Effector memory CD4-positive, alpha-beta T cell (primary cell): Measurements from ENCODE around the gene HPCAL1.
"Not testable (repeated sequence)": the region's sequence is repeated elsewhere in the genome, so short reads cannot be mapped to it uniquely, and the experiment has no call there.

ENCODE experiments used
- DNase-seq, 3 donors: peaks; one replicate each; pipeline ENCODE4 v3.0.0-alpha.2; 2020
- H3K27ac ChIP-seq: 2 replicates; pipeline ENCODE4 v1.7.0; 2013; ENCODE audit warnings: mild to moderate bottlenecking, low read length, moderate library complexity; ENCODE audit not compliant: insufficient read depth, poor library complexity, severe bottlenecking
- H3K27me3 ChIP-seq: replicated peaks from 2 replicates; pipeline ENCODE4 v1.7.0; 2013; ENCODE audit warnings: mild to moderate bottlenecking, low read length; ENCODE audit not compliant: insufficient read depth, control insufficient read depth, poor library complexity, severe bottlenecking
- H3K36me3 ChIP-seq: 2 replicates; pipeline ENCODE4 v1.7.0; 2013; ENCODE audit warnings: mild to moderate bottlenecking, low read length, moderate library complexity; ENCODE audit not compliant: control insufficient read depth, insufficient read depth
- H3K4me1 ChIP-seq: 2 replicates; pipeline ENCODE4 v1.7.0; 2013; ENCODE audit warnings: low read length, mild to moderate bottlenecking; ENCODE audit not compliant: control insufficient read depth, insufficient read depth, poor library complexity, severe bottlenecking
- H3K4me3 ChIP-seq: 2 replicates; pipeline ENCODE4 v1.7.0; 2013; ENCODE audit warnings: low read length, low read depth, mild to moderate bottlenecking; ENCODE audit not compliant: insufficient read depth, poor library complexity, severe bottlenecking
- H3K9me3 ChIP-seq: 2 replicates; pipeline ENCODE4 v1.7.0; 2013; ENCODE audit warnings: mild to moderate bottlenecking, low read length, moderate library complexity; ENCODE audit not compliant: control insufficient read depth

The HPCAL1 gene

DNA sequence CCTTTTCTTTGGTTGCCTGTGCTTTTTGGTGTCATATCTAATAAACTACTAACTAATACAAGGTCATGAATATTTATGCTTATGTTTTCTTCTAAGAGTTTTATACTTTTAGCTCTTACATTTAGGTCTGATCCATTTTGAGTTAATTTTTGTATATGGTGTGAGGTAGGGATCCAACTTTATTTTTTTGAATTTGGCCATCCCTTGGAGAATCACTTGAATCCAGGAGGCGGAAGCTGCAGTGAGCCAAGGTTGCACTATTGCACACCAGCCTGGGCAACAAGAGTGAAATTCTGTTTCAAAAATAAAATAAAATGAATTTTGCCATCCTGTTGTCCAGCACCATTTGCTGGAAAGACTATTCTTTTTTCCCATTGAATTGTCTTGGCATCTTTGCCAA, 8.6 kb upstream of the HPCAL1 start:
- Histone ChIP-seq H3K27me3 (no peaks in the 10 kb centered on the region), H3K36me3 (no peaks in the 10 kb centered on the region), H3K4me3 (no peak overlapping the region), H3K9me3 (no peaks in the 10 kb centered on the region), H3K4me1 (peaks cover 10% of the 10 kb centered on the region), H3K27ac (no peak overlapping the region)
- DNase-seq = no peak

DNA sequence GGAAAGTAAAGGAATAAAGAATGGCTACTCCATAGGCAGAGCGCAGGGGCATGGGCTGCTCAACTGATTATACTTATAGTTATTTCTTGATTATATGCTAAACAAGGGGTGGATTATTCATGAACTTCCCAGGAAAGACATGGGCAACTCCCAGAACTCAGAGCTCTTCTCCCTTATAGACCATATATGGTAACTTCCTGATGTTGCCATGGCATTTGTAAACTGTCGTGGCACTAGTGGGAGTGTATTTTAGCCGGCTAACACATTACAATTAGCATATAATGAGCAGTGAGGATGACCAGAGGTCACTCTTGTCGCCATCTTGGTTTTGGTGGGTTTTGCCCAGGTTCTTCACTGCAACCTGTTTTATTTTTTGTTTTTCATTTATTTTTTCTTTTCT, 7.1 kb upstream of the HPCAL1 start:
- not testable (repeated sequence) for H3K9me3 ChIP-seq, H3K36me3 ChIP-seq, H3K27me3 ChIP-seq, H3K27ac ChIP-seq, DNase-seq, H3K4me3 ChIP-seq
- peaks cover 13% of the 10 kb centered on the region for H3K4me1 ChIP-seq

DNA sequence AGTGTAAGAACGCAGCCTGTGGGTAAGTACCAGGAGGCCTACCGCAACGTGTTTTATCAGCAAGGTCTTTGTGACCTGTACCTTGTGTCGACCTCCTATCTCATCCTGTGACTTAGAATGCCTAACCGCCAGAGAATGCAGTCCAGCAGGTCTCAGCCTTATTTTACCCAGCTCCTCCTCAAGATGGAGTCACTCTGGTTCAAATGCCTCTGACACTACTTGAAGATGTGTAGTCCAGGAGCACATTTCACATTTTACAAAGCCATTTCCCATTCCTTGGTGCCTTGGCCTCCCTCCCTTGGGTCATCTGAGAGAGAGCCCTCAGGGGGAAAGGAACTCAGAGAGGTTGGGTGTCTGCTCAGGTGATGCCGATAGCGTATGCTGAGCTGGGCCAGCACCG, 6.6 kb upstream of the HPCAL1 start:
- Histone ChIP-seq H3K9me3 (no peaks in the 10 kb centered on the region), H3K36me3 (no peaks in the 10 kb centered on the region), H3K4me1 (peaks cover 18% of the 10 kb centered on the region), H3K27ac (no peak overlapping the region), H3K27me3 (no peaks in the 10 kb centered on the region), H3K4me3 (no peak overlapping the region)
- no peak for DNase-seq

DNA sequence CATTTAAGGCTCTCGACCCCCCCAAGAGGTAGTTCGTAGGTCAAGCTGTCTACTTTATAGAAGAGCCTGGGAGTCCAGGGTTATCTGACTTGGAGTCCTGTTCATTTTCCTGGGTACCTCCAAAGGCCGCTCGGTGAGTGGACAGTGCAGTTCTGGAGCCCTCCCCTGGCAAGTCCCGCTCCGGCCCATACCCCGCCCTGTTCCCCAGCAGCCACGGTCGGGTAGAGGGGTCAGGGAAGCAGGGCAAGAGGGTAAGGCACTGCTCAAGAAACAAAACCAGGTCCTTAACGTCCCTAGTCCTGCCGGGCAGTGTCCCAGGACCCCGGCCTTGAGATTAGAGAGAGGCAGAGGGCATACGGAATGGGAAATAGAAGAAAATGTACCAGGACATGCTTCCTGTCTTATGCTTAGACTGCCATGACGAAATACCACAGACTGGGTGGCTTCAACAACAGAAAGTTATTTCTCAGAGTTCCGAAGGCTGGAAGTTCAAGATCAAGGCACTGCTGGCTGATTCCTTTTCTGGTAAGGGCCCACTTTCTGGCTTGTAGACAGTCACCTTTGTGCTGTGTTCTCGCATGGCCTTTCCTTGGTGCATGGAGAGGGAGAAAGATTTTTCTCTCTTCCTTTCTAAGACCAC, 5.4 kb upstream of the HPCAL1 start:
- Histone ChIP-seq H3K9me3 (no peaks in the 10 kb centered on the region), H3K27me3 (no peaks in the 10 kb centered on the region), H3K27ac (no peak overlapping the region), H3K4me1 (peaks cover 29% of the 10 kb centered on the region), H3K36me3 (no peaks in the 10 kb centered on the region), H3K4me3 (no peak overlapping the region)
- DNase-seq = no peak

DNA sequence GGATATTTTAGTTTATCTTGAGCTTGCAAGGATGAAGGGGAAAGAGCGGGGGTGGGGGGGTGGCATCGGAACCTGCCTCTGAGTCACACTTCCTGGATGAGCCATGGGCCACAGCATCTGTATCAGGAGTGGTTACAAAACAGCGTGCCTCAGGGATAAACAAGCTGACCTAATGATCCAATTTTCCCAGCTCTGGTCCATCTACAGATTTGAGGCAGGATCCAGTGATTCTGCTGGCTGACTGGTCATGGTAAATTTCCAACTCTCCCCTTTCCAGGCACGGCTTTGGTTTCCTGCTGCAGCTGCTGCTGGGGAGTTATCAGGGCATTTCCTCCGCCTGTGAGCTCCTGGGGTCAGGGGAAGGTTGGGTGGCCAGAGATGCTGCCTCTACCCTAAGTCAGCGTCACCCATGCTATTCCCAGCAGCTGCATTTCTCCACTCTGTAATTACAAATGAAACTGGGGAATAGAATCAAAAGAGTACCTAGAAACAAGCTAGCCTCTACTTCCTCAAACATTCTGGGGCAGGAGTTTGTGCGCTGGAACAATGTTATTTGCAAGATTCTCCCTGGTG, 4.7 kb upstream of the HPCAL1 start:
- peak; percentile 27 to 43 (median 34) for DNase-seq
- Histone ChIP-seq H3K9me3 (no peaks in the 10 kb centered on the region), H3K4me1 (peaks cover 30% of the 10 kb centered on the region), H3K27me3 (no peaks in the 10 kb centered on the region), H3K36me3 (no peaks in the 10 kb centered on the region), H3K4me3 (no peak overlapping the region), H3K27ac (peak overlapping the region; percentile 45)

DNA sequence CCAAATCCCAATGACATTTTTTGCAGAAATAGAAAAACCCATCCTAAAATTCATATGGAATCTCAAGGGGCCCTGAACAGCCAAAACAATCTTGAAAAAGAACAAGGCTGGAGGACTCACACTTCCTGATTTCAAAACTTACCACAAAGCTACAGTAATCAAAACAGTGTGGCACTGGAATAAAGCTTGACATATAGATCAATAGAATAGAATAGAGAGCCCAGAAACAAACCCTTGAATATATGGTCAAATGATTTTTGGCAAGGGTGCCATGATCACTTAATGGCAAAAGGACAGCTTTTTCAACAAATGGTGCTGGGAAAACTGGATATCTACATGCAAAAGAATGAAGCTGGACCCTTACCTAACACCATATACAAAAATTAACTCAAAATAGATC, 3.9 kb upstream of the HPCAL1 start:
- not testable (repeated sequence) for H3K27ac ChIP-seq, H3K36me3 ChIP-seq, H3K4me3 ChIP-seq, H3K9me3 ChIP-seq, H3K27me3 ChIP-seq, DNase-seq
- H3K4me1 ChIP-seq = peaks cover 30% of the 10 kb centered on the region

DNA sequence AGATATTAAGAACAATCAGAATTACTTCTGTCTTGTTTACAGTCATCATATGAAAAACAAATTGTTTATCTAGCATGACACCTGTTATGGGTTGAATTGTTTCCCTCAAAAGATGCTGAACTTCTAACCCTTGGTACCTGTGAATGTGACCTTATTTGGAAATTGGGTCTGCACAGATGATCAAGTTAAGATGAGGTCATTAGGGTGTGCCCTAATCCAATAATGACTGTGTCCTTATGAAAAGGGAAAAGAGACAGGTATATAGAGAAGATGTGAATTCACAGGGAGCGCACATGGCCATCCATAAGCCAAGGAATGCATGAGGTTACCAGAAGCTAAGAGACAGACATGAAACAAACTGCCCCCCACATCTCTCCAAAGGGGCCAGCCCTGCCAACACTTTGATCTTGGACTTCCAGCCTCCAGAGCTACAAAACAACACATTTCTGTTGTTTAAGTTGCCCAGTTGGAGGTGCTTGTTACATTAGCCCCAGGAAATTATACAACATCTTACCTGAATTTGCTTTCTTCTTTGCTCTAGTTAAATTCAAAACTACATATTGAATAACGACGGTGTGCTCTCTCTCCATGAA, 2.3 kb upstream of the HPCAL1 start:
- DNase-seq = no peak
- Histone ChIP-seq H3K36me3 (no peaks in the 10 kb centered on the region), H3K4me1 (peaks cover 46% of the 10 kb centered on the region), H3K27ac (no peak overlapping the region), H3K27me3 (no peaks in the 10 kb centered on the region), H3K9me3 (no peaks in the 10 kb centered on the region), H3K4me3 (no peak overlapping the region)

DNA sequence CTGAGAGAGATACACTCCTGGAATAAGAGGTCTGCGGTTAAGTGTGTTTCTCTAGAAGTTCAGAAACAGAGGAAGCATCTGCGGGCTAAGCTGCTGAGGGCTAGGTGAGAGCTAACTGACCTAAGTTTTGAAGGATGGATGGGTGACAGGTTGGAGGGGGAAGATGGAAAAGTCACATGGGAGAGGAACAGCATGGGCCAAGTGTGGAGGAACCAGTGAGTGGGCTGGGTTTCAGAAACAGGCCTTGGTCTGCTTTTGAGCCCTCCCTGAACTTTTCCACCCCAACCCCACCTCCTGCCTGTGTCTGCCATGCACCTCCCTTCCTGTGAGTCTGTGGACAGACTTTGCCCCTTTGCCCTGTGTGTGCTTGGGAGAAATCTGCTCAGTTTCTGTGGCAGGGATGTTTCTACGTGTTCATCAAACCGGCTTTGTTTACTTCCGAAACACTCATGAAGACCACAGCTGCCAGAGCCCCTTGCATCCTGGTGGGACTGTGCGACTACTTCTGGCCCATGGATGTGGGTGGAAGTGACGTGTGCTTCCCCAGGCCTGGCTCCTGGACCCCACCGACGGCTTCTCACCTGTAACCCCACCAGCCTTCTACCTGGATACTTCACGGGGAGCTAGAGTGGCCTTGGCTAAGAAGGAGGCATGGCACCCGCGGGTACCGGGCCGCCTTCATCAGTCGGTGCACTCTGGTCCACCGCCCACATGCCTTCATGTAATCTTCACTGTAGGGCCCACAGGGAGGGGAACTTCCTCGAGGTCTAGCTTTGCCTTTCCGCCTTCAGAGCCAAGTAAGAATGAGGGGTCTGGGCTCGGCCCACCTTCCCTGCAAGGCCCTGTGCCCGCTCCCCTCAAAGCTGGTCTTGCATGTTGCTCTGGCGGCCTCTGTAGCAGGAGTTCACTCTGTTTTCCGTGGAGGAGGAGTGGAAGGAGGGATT, 1.4 kb upstream of the HPCAL1 start:
- no peak for DNase-seq
- Histone ChIP-seq H3K27ac (peak overlapping the region; percentile 67), H3K36me3 (no peaks in the 10 kb centered on the region), H3K4me1 (peaks cover 55% of the 10 kb centered on the region), H3K9me3 (no peaks in the 10 kb centered on the region), H3K27me3 (no peaks in the 10 kb centered on the region), H3K4me3 (peak overlapping the region; percentile 81)

DNA sequence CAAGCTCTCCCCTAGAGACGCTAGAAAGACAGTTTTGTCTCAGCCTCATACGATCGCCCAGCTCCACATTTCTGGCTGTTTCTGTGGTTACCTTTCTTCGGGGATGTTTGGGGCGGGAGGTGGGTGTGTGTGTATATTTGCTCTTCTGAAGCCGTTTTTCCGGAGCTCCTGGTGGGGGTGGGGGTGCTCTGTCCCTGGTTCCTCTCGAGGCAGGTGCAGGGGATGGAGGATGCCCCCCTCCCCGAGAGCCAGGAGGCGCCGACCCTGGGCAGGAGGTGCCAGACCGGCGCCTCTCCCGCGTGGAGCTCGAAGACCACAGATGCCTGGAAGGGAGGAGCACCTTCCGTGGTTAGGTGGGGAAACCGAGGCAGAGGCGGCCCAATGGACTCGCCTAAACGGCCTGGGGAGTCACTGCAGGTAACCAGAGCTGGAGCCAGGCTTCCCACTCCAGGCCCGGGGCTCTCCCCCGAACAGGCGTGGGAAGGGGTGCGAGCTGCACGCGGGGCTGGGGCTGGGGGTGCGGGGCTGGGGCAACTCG, 694 bp upstream of the HPCAL1 start:
- Histone ChIP-seq H3K4me3 (peak overlapping the region; percentile 81), H3K9me3 (no peaks in the 10 kb centered on the region), H3K36me3 (no peaks in the 10 kb centered on the region), H3K27ac (peak overlapping the region; percentile 67), H3K27me3 (no peaks in the 10 kb centered on the region), H3K4me1 (peaks cover 62% of the 10 kb centered on the region)
- DNase-seq = peak in 1 of 3 donors; percentile 2
